Activated CD4-positive, alpha-beta T cell treated with anti-CD3 and anti-CD28 coated beads, Interleukin-2, amount 50 U/mL, for 16 hours (primary cell): Measurements from ENCODE around the gene CDH16.

Experiments
- DNase-seq: peaks from one replicate; pipeline ENCODE4 v3.0.0-alpha.2; 2020

CDH16 gene

GRCh38 chr16:66926171-66926947, 7.7 kb upstream of the CDH16 start:
- no peak for DNase-seq

GRCh38 chr16:66925322-66925840, 6.7 kb upstream of the CDH16 start, which contains the start of gene RRAD:
Gene RRAD, minus strand, starts transcription at chr16:66925535. Its CDS starts 356 bp downstream, at chr16:66925179.
- DNase-seq, result no peak

- peak; percentile 30 for DNase-seq
These were observed 6.0 kb upstream of the CDH16 start for GRCh38 chr16:66924527-66925321.

GRCh38 chr16:66923866-66924265, 5.2 kb upstream of the CDH16 start:
- no peak for DNase-seq

- no peak for DNase-seq
These were observed 4.6 kb upstream of the CDH16 start for GRCh38 chr16:66923247-66923731.

- DNase-seq, result no peak
These were observed 3.2 kb upstream of the CDH16 start for GRCh38 chr16:66921729-66922450.

DNA sequence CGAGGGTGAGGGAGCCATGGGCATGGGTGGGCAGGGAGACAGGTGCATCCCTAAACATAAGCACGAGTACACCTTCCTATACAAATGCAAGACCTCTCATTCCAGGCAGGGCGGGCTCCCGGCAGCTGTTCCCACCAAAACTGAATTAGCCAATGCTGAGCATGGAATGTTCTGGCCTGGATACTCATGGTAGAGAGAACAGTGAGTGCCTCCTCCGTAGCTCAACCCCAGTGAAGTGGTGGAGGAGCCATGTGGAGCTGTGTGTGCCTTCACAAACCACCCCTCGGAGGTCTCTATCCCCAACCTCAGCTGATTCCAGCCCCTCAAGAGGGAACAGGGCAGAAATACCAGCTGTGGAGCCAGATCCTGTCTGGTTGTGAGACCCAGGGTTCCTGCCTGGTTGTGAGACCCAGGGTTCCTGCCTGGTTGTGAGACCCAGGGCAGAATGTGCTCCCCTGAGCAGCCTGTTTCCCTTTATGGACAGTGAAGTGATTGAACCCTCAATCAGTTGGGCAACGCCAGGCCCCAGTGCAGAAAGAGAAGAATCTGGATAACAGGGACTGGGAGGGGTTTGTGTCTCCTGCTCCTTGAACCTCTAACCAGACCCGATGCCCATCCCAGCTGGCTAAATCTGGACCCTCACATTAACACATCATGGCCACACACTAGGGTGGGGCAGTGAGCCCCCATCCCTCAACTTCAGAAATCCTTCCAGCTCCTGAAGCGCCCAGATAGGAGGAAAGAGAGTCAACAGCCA, 2.4 kb upstream of the CDH16 start:
- no peak for DNase-seq

GRCh38 chr16:66920299-66920590, 1.6 kb upstream of the CDH16 start:
- DNase-seq, result no peak

DNA sequence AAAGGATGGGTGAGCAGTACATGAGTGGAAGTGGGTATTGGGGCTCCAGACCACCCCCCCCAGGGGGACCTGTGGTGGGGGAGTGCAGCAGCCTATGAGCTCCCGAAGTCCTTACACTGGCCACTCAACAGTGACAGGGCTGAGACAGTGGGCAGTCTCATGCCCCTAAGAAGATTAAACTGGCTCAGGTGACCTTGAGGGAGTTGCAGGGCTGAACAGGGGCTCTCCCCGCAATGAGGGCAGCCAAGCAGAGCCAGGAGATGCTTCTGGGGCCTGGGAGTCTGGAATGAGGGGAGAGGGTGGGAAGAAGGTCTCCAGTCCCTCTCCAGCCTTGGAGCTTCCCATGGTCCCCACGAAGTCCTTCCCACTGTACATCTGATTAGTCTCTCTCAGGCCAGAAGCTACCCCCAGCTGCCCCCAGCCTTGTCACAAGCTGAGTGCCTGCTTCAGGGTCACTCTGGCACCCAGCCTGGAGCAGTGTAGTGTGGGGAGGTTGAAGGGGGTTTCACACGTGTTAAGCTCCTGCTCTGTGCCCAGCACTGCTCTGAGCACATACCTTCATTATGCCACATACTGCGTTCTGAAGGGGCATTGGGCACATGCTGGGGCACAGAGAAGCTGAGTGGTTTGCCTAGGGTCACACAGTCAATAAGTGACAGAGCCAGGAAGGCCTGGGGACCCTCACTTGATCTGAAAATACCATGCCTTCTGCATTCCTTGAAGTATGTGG, 1.0 kb upstream of the CDH16 start:
- no peak for DNase-seq

- no peak for DNase-seq
These were observed 330 bp downstream of the CDH16 start for GRCh38 chr16:66918355-66918754.

- no peak for DNase-seq
These were observed 944 bp downstream of the CDH16 start for GRCh38 chr16:66917741-66918140.

- DNase-seq, result no peak
These were observed 2.2 kb downstream of the CDH16 start for GRCh38 chr16:66916518-66916917.

- no peak for DNase-seq
These were observed 3.6 kb downstream of the CDH16 start for GRCh38 chr16:66915041-66915440.

- no peak for DNase-seq
These were observed 4.1 kb downstream of the CDH16 start for GRCh38 chr16:66914541-66914940.

DNA sequence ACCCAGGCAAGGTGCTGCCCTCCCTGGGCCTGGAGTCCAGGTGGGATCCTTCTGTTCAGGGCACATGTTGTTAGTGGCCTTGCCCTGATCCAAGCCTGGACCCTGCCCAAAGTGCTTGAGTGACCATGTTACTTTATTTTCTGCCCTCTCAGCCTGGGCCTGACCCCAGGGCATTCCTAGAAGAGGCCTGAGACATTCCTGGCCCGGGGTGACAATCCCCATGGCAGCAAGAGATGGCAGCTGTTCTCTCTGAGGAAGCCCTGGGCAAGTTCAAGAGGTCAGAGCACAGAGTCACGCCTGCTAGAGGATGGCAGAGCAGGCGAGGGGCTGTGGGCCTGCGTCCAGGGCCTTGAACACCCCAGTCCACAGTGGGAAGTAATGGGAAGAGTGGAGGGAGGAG, 5.0 kb downstream of the CDH16 start:
- DNase-seq, result no peak

- DNase-seq, result no peak
These were observed 5.6 kb downstream of the CDH16 start for GRCh38 chr16:66913081-66913480.

DNA sequence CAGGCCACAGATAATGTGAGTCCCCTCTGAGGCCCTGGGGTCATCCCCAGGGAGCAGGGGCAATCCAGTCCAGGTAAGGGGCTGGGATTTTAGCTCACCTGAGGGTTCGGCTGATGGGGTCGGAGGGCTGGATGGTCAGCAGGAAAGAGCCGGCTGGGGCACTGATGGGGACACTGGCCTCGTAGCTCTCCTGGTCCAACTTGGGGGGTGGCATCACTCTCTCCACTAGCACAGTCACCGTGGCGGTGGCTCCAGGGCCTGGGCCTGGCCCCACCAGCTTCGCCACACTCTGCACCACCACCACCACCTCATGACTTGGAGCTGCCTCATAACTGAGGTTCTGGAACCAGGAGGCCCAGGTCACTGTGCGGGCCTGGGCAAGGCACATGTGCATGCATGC, 6.9 kb downstream of the CDH16 start:
- DNase-seq, result no peak

GRCh38 chr16:66911112-66911511, 7.6 kb downstream of the CDH16 start:
- DNase-seq, result no peak

DNA sequence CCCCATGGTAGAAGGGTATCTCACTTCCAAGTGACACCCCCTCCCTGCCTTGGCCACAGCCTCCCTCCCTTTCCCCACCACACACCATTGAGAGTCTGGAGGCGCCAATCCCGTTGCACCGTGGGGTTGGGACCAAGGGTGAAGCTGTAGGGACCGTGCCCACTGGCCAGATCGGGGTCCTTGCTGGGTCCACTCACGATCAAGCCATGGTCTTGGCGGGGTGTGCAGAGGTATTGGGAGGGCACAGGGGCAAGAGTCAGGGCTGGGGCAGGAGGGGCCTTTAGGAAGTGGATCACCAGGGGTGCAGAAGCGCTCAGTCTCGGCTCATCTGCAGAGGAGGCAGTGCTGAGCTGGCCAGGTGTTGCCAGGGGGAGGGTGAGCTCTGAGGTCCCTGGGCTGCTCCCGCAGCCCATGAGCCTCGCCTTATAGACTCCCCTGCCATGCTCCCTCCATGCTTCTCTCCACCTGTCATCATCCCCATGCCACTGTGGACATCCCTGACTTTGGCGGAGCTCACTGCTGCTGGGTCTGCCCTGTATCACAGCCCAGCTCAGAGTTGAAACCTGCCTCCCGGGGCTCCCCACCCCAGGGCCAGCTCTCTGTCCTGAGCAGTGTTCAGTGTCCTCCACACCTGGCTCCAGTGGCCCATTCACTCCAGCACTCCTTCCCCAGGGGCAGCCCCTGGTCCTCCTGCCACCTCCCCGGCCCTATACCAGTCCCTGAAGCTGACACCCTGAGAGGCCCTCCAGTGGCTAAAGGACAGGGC, 8.3 kb downstream of the CDH16 start:
- DNase-seq, result no peak

GRCh38 chr16:66908762-66909559, 9.7 kb downstream of the CDH16 start:
- DNase-seq, result no peak
